Panc1 (cell line): ENCODE measurements around the gene ELOB. TPM values are rescaled to one million over a fixed set of nuclear protein-coding genes. Genes with fewer than 3 reads are reported as not detected.

Source experiments
- ATAC-seq: fragments of 200-7000 bp; cut with Tn5 transposase; 2 replicates; pipeline ENCODE4 v1.9.1; 2020; ENCODE audit warnings: mild to moderate bottlenecking, moderate library complexity
- BruUV-seq: library from RNA; stranded (reverse); fragments of 400-500 nt; replicated peaks from 2 replicates; lab custom pipeline; 2021; lab: Mats Ljungman, UMichigan
- CTCF ChIA-PET: fragments of 300-600 bp; sonication (Branson Sonifier 250); formaldehyde crosslinking; loops from one replicate; lab custom pipeline; 2022; ENCODE audit warnings: antibody characterized with exemption; lab: Charles Lee
- POLR2A ChIA-PET: fragments of 300-600 bp; sonication (Branson Sonifier 250); formaldehyde crosslinking; loops from one replicate; lab custom pipeline; 2022; ENCODE audit warnings: antibody characterized with exemption; lab: Charles Lee
- DNase-seq: peaks from one replicate; pipeline ENCODE4 v3.0.0-alpha.2; 2010; ENCODE audit warnings: low read depth, low spot score
- H3K27ac ChIP-seq: 2 replicates; pipeline ENCODE4 v1.5.1; 2011; ENCODE audit warnings: mild to moderate bottlenecking, low read length, inconsistent platforms
- H3K27me3 ChIP-seq: fragments of 200-500 bp; sonication (Bioruptor generic); 2 replicates; pipeline ENCODE4 v1.6.0; 2014; ENCODE audit warnings: low read length, inconsistent platforms; ENCODE audit not compliant: control insufficient read depth, insufficient read depth
- H3K36me3 ChIP-seq: fragments of 200-500 bp; sonication (Bioruptor generic); 2 replicates; pipeline ENCODE4 v1.5.1; 2014; ENCODE audit warnings: inconsistent platforms, mild to moderate bottlenecking, low read length, moderate library complexity; ENCODE audit not compliant: control insufficient read depth, insufficient read depth
- H3K4me1 ChIP-seq: 2 replicates; pipeline ENCODE4 v1.5.1; 2011; ENCODE audit warnings: inconsistent platforms, mild to moderate bottlenecking, low read length, moderate library complexity; ENCODE audit not compliant: control insufficient read depth, insufficient read depth
- H3K4me3 ChIP-seq, 2 experiments: 2 replicates each; pipeline ENCODE4 v1.5.1; 2011 to 2012; ENCODE audit warnings: low read depth in 2 of 2, low read length in 2 of 2, mild to moderate bottlenecking in 2 of 2, inconsistent platforms in 1 of 2, moderate library complexity in 1 of 2
- H3K9me3 ChIP-seq: fragments of 200-500 bp; sonication (Bioruptor generic); 2 replicates; pipeline ENCODE4 v1.5.1; 2014; ENCODE audit warnings: low read depth, mild to moderate bottlenecking, inconsistent platforms, low read length, moderate library complexity; ENCODE audit not compliant: control insufficient read depth, insufficient read depth
- CTCF ChIP-seq: fragments of 450-650 bp; IDR thresholded peaks from 2 replicates; pipeline ENCODE4 v1.5.1; 2017; ENCODE audit warnings: mild to moderate bottlenecking
- POLR2AphosphoS5 ChIP-seq: IDR thresholded peaks from 2 replicates; pipeline ENCODE4 v1.6.1; 2012; ENCODE audit warnings: mild to moderate bottlenecking, low read depth, low read length, moderate library complexity
- REST ChIP-seq, 2 experiments: IDR thresholded peaks; 2 replicates each; pipeline ENCODE4 v1.6.1; 2011 to 2012; ENCODE audit warnings: low read depth in 2 of 2, control low read depth in 1 of 2, low read length in 1 of 2, mild to moderate bottlenecking in 1 of 2, moderate library complexity in 1 of 2; ENCODE audit not compliant: insufficient read depth in 1 of 2
- SIN3A ChIP-seq: IDR thresholded peaks from 2 replicates; pipeline ENCODE4 v1.6.1; 2012; ENCODE audit warnings: low read depth, mild to moderate bottlenecking, low read length, moderate library complexity, borderline replicate concordance; ENCODE audit not compliant: insufficient read depth
- TCF7L2 ChIP-seq: IDR thresholded peaks from 2 replicates; pipeline ENCODE4 v1.6.1; 2011; ENCODE audit warnings: mild to moderate bottlenecking, low read depth, low read length, inconsistent platforms
- in situ Hi-C: cut with HindIII; loops from 2 replicates; pipeline ENCODE4 v1.10.0; 2016; ENCODE audit warnings: low sequenced_read_pairs, low pct_unique_long_range_greater_than_20kb
- intact Hi-C: fragments of 100-400 bp; cut with micrococcal nuclease; formaldehyde crosslinking; loops from one replicate; pipeline ENCODE4 v1.10.0; 2022; ENCODE audit not compliant: unreplicated experiment
- total RNA-seq: library from RNA; stranded (reverse); gene quantifications from one replicate; pipeline ENCODE4 v1.2.1, GENCODE V29; 2021; ENCODE audit not compliant: unreplicated experiment

ELOB gene
- total RNA-seq, 1 experiment from 2014 or later: 642 TPM

GRCh38 chr16:2798723-2799204 lies 21.7 kb upstream of the ELOB start:
- intact Hi-C loops: no loop called here
- BruUV-seq: no TSS peak
- Histone ChIP-seq H3K36me3 (no peaks in the 10 kb centered on the region), H3K9me3 (peaks cover 7% of the 10 kb centered on the region; the same call in 1 of the 2 replicates), H3K27ac (no peak overlapping the region), H3K4me3 (no peak overlapping the region), H3K27me3 (no peaks in the 10 kb centered on the region), H3K4me1 (0 out of 2 replicates have a peak, but pooled peaks cover 2% of the 10 kb centered on the region)
- DNase-seq: no peak
- in situ Hi-C loops: no loop called here
- POLR2A ChIA-PET: no interaction called here
- ATAC-seq: no peak
- TF ChIP-seq REST (IDR thresholded peaks at IDR 0.05; ENCODE audit: insufficient read depth in 1 of 2, low read depth in 2 of 2, low read length in 1 of 2): no peak
- CTCF ChIA-PET: no interaction called here

GRCh38 chr16:2795395-2796143 lies 18.5 kb upstream of the ELOB start:
- Histone ChIP-seq H3K9me3 (no peaks in the 10 kb centered on the region), H3K27me3 (no peaks in the 10 kb centered on the region), H3K4me3 (no peak overlapping the region), H3K27ac (no peak overlapping the region), H3K36me3 (no peaks in the 10 kb centered on the region), H3K4me1 (0 out of 2 replicates have a peak, but pooled peaks cover 2% of the 10 kb centered on the region)
- DNase-seq: no peak
- CTCF ChIA-PET: no interaction called here
- no peak for ATAC-seq
- in situ Hi-C loops: no loop called here
- no peak for TF ChIP-seq REST (IDR thresholded peaks at IDR 0.05; ENCODE audit: insufficient read depth in 1 of 2, low read depth in 2 of 2, low read length in 1 of 2)
- no peak for TF ChIP-seq CTCF
- no peak for TF ChIP-seq SIN3A
- no peak for TF ChIP-seq POLR2AphosphoS5
- TF ChIP-seq TCF7L2: no peak
- POLR2A ChIA-PET: no interaction called here
- intact Hi-C loops: no loop called here
- BruUV-seq: no TSS peak
